C4-2B (cell line): Measurements from ENCODE around the gene ANKRD62.

Experiments used
- H3K27ac ChIP-seq: fragments of 450-650 bp; 2 replicates; pipeline ENCODE4 v1.5.1; 2017
- CTCF ChIP-seq: fragments of 450-650 bp; conservative IDR thresholded peaks from 2 replicates; pipeline ENCODE4 v1.5.1; 2017; ENCODE audit warnings: mild to moderate bottlenecking
- ZFX ChIP-seq: fragments of 450-650 bp; IDR thresholded peaks from 2 replicates; pipeline ENCODE4 v1.6.1; 2017

ANKRD62 gene

GRCh38 chr18:12091538-12092141 is 2.0 kb upstream of the ANKRD62 start:
- H3K27ac ChIP-seq = no peak overlapping the region
- TF ChIP-seq ZFX (no peak), CTCF (no peak)

DNA sequence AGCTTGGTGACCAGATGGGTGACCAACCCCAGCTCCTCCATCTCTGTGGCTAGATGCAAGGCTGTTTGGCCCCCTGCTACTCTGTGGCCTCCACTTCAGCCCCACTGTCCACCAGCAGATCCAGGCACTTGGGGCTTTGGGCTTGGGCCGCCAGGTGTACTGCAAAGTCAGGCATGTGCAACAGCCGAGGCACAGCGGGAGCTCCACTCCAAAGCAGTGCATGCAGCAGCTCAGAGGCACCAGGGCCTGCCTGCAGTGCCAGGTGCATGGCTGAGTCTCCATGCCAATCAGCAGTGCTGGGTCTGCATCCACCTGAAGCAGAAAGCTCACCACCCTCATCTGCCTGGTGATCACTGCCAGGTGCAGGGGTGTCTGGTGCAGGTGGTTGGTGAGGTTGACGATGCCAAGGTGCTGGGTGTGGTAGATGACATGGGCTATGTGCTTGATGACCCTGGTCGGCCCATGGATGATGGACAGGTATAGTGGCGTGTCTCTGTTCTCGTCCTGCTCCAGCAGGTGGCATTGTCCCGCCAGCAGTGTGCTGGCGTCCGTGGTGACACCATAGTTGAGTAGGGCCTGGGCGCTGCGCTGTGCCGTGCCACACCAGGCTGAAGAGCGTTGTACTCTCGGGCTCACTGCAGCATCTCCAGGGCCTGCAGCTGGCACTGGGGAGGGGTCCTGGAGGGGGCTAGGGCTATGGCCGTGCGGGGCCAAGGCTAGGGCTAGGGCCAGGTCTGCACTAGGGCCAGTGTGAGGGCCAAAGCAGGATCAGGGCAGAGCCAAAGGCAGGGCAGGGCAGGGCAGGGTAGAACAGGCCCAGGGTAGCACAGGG is 1.0 kb upstream of the ANKRD62 start:
- H3K27ac ChIP-seq = no peak overlapping the region
- TF ChIP-seq ZFX (no peak), CTCF (peak; percentile 90)

DNA sequence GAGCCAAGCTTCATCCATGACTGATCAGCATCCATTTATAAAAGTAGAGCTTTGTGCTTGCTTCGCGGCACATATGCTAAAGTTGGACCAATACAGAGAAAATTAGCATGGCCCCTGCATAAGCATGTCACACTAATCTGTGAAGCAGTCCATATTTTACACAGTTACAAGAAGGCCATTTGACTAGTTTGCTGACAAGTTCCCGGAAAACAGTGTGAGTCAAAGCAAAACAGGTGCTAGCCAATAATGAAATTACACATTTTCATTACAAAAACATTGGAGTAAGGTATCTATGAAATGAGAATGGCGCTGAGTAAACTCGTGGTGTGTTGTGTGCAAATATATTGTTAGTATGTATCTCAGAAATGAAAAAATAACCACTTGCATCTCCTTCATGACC is 4.7 kb downstream of the ANKRD62 start:
- TF ChIP-seq ZFX (no peak), CTCF (no peak)

GRCh38 chr18:12099160-12099559 is 5.5 kb downstream of the ANKRD62 start:
- H3K27ac ChIP-seq = no peak overlapping the region
- no peak for TF ChIP-seq ZFX
- no peak for TF ChIP-seq CTCF

More for the DNA sequence above, 4.7 kb downstream of the ANKRD62 start:
- no peak overlapping the region for H3K27ac ChIP-seq

GRCh38 chr18:12101266-12101665 is 7.6 kb downstream of the ANKRD62 start:
- TF ChIP-seq ZFX = no peak
- no peak overlapping the region for H3K27ac ChIP-seq

DNA sequence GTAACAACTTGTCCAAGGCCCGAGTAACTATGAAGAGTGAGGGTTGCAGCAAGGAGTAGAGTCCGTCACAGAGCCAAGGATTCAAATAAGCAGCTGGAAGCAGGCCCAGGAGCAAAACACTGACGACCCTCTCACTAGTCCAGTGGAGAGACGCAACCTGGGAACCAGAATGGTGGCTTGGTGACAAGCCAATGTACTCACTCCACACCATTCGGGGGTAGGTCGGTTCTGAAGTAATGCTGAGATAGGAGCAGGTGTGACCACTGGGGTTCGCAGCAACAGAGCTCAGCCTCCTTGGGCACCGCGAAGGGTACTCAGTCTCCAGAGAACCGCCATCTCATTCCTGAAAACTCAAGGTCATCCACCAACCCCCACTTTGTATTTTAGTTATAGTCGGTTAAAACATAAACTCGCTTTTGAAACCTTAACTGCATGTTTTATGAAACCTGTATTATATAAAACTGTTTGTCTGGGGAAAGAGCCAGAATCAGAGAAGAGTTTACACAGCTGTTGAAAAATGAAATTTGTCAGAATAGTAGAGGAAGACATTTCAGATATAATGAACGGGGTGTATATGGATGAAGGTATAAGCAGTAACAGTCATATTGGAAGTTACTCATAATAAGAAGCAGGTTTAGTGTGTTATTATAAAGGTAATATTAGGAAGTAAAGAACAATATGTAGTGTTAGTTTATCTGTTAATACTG is 8.6 kb downstream of the ANKRD62 start:
- H3K27ac ChIP-seq = peak overlapping the region; percentile 50; the same call in 1 of the 2 replicates
- TF ChIP-seq CTCF = no peak
- TF ChIP-seq ZFX = no peak

- H3K27ac ChIP-seq = no peak overlapping the region
- TF ChIP-seq CTCF (no peak), ZFX (no peak)
Observed at GRCh38 chr18:12106471-12106870, 12.8 kb downstream of the ANKRD62 start.
